Activated CD4-positive, alpha-beta T cell treated with anti-CD3 and anti-CD28 coated beads, Interleukin-2, amount 10 ng/mL, durations not matched to agents 7 days and 5 days (primary cell): ENCODE measurements around the gene FAM78B. TPM values are rescaled to one million over a fixed set of nuclear protein-coding genes. Genes with fewer than 3 reads are reported as not detected.
A peak's percentile ranks its signal among the peaks of the same experiment; 100 is the strongest.

Experiments used
- CTCF ChIA-PET: fragments of 350-600 bp; sonication (Branson Sonifier 250); formaldehyde crosslinking; loops from one replicate; lab custom pipeline; 2021; ENCODE audit warnings: antibody characterized with exemption; lab: Charles Lee
- POLR2A ChIA-PET: fragments of 350-600 bp; sonication (Branson Sonifier 250); formaldehyde crosslinking; loops from one replicate; lab custom pipeline; 2021; ENCODE audit warnings: antibody characterized with exemption; lab: Charles Lee
- DNase-seq: peaks from one replicate; pipeline ENCODE4 v3.0.0-alpha.2; 2020
- H3K27ac Mint-ChIP-seq: one replicate; pipeline ENCODE4 v1.8.0; 2021; ENCODE audit warnings: mild to moderate bottlenecking, moderate library complexity, mixed read lengths
- H3K27me3 Mint-ChIP-seq: one replicate; pipeline ENCODE4 v1.8.0; 2021; ENCODE audit warnings: mixed read lengths
- H3K36me3 Mint-ChIP-seq: one replicate; pipeline ENCODE4 v1.8.0; 2021; ENCODE audit warnings: low read depth, mixed read lengths
- H3K4me1 Mint-ChIP-seq: one replicate; pipeline ENCODE4 v1.8.0; 2021; ENCODE audit warnings: mixed read lengths
- H3K4me3 Mint-ChIP-seq: one replicate; pipeline ENCODE4 v1.8.0; 2021; ENCODE audit warnings: mild to moderate bottlenecking, moderate library complexity, mixed read lengths
- H3K9me3 Mint-ChIP-seq: one replicate; pipeline ENCODE4 v1.8.0; 2021; ENCODE audit warnings: mixed read lengths
- total RNA-seq, 2 experiments: library from RNA; stranded (reverse); gene quantifications; one replicate each; pipeline ENCODE4 v1.2.3, GENCODE V29; 2021

Gene FAM78B
- total RNA-seq, 2 experiments from 2014 or later: 0.17 to 0.35 TPM

DNA sequence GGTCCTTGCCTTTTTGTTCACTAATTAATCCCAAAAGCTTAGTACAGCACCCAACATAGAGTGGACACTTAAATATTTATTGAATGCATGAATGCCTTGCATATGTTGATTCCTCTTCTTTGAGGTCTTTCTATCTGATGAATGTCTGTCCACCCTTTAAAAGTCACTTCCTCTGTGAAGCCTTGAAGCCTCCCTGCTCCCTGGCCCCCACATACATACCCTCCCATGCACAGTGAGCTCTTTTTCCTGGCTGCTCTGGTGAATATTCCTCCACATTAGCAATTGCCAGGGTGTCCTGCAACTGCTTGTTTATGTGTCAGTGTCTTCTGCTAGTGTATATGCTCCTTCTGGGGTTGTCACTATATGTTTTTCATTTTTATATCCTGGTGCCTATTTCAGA lies 8.2 kb upstream of the FAM78B start:
- POLR2A ChIA-PET: no interaction called here

DNA sequence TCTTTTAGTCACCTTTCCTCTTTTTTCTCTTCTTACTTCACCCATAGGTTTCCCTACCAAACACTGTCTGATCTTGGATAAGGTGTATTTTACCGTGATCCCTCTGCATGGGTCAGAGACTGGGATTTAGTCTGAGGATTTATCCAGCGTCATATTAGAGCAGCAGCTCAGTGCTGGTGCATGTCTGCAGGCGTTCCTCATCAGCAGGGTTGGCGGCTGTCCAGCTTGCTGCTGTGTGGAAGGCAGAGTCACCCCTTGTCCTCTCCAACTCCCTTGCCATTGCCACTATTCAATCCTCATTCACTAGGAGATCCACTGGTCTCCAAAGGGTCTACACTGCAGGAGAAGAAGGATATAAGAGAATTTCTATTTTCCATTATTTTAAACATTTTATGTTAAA lies 7.3 kb upstream of the FAM78B start:
- Mint-ChIP-seq H3K36me3 (no peaks in the 10 kb centered on the region), H3K27ac (no peak overlapping the region), H3K4me3 (no peak overlapping the region), H3K27me3 (peaks cover 8% of the 10 kb centered on the region), H3K4me1 (no peaks in the 10 kb centered on the region), H3K9me3 (no peaks in the 10 kb centered on the region)
- ChIA-PET CTCF (no interaction called here), POLR2A (no interaction called here)
- DNase-seq: no peak

More for the DNA sequence above, 8.2 kb upstream of the FAM78B start:
- H3K4me1 Mint-ChIP-seq: no peaks in the 10 kb centered on the region
- no peak for DNase-seq
- no peak overlapping the region for H3K27ac Mint-ChIP-seq
- H3K36me3 Mint-ChIP-seq: no peaks in the 10 kb centered on the region
- no peak overlapping the region for H3K4me3 Mint-ChIP-seq
- CTCF ChIA-PET: no interaction called here
- peaks cover 6% of the 10 kb centered on the region for H3K27me3 Mint-ChIP-seq
- H3K9me3 Mint-ChIP-seq: no peaks in the 10 kb centered on the region

DNA sequence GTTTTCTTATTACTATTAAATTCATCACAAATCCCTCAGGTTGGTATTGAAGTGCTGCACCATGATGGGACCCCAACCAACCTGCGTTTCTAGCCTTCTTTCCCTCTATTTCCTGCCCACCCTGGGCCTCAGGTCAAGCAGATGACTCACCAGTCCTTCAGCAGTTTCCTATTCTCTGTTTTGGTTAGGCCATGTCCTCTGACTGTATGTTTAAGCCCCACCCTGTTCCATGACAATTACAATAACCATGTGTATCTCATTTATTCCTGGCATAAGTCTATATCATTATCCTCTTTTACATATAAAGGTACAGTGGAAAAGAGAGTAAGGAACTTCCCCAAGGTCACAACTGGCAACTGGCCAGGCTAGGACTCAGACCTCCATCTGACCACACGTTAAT lies 5.3 kb upstream of the FAM78B start:
- Mint-ChIP-seq H3K9me3 (no peaks in the 10 kb centered on the region), H3K4me1 (peaks cover 7% of the 10 kb centered on the region), H3K36me3 (no peaks in the 10 kb centered on the region), H3K27ac (no peak overlapping the region), H3K27me3 (peaks cover 23% of the 10 kb centered on the region), H3K4me3 (no peak overlapping the region)
- ChIA-PET CTCF (interaction anchor here (1.4 kb wide), 1 partner anchor 21 kb away, joined by 3 read pairs; no protein-coding TSS in a partner anchor), POLR2A (no interaction called here)
- DNase-seq: no peak

DNA sequence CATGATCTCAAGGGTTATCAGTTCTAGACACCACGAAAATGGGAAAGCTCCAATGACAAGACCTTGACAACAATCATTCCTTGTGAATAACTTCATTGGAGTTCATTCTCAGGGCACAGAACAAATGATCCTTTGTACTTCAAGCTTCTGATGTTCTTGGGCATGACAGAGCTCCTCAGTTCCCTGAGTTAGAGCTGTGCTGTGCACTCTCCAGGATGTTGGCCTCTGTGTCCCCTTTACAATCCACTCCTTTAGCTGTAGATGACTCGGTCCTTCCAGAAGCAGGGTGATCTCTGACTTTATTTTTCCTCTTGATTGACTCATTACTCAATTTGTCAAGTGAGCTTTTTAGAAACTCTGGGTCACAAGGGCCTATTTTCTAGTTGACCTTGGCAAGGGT lies 3.9 kb upstream of the FAM78B start:
- no peak for DNase-seq
- Mint-ChIP-seq H3K4me1 (peaks cover 9% of the 10 kb centered on the region), H3K36me3 (no peaks in the 10 kb centered on the region), H3K4me3 (no peak overlapping the region), H3K27ac (no peak overlapping the region), H3K27me3 (peaks cover 25% of the 10 kb centered on the region), H3K9me3 (no peaks in the 10 kb centered on the region)
- ChIA-PET POLR2A (no interaction called here), CTCF (interaction anchor here (1.4 kb wide), 1 partner anchor 22 kb away, joined by 3 read pairs; no protein-coding TSS in a partner anchor)

DNA sequence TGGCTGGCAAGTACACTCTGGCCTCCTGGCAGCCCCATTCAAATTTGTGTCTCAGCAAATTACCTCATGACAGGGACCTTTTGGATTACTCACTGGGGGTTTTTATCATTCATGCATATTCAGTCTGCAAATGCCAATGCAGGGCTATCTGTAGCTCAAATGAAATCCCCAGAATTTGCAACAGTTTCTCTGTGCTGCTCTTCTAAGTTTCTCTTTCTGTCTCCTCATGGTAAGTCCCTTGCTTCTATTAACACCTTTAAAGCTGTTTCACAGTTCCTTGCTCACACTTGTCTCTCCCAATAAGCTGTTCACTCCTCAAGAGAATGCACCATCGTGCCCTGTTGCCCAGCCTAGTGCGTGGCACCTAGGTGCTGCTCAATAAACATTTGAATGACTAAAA lies 3.3 kb upstream of the FAM78B start:
- H3K27ac Mint-ChIP-seq: no peak overlapping the region
- CTCF ChIA-PET: no interaction called here
- DNase-seq: no peak
- H3K27me3 Mint-ChIP-seq: peaks cover 32% of the 10 kb centered on the region
- peaks cover 14% of the 10 kb centered on the region for H3K4me1 Mint-ChIP-seq
- no peaks in the 10 kb centered on the region for H3K36me3 Mint-ChIP-seq
- no peaks in the 10 kb centered on the region for H3K9me3 Mint-ChIP-seq
- no peak overlapping the region for H3K4me3 Mint-ChIP-seq
- POLR2A ChIA-PET: no interaction called here

DNA sequence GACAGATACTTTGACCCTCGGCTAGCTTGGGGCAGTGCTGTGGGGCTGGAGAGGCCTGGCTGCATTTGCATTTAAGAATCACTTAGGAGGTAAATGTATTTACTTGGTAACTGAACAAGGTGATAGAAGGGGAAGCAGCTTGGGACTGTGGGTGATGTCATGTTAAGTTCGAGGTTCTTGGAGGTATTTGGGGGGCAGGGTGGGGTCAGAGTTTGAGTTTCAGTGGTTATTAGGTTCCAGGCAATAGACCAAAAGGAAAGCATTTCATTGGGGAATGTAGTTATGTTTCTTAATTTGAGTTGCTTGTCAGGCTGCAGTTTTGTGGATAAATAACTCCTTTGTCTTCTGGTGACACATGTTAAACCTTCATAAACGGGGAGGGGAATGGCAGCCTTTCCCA lies 2.4 kb upstream of the FAM78B start:
- Mint-ChIP-seq H3K4me1 (peaks cover 20% of the 10 kb centered on the region), H3K27ac (no peak overlapping the region), H3K27me3 (peaks cover 41% of the 10 kb centered on the region), H3K36me3 (no peaks in the 10 kb centered on the region), H3K4me3 (no peak overlapping the region), H3K9me3 (no peaks in the 10 kb centered on the region)
- ChIA-PET CTCF (no interaction called here), POLR2A (no interaction called here)
- no peak for DNase-seq

DNA sequence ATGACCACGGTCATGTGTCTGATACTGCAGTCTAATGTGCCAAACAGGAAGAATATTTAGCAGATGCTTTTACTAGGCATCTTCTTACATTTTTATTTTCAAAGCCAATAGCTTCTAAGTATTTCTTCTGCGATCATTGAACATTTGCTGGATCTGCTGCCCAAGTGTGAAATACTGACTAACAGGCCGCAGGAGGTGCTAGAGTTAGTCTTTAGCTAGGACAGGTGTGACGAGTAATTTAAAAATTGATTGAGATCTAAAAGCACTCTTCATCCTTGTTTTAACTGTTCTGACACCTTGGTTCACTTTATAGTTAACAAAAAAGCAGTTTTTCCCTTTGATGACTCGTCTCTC lies 748 bp upstream of the FAM78B start:
- no peaks in the 10 kb centered on the region for H3K9me3 Mint-ChIP-seq
- CTCF ChIA-PET: interaction anchor here (1.2 kb wide), 1 partner anchor 10 kb away, joined by 3 read pairs; no protein-coding TSS in a partner anchor
- POLR2A ChIA-PET: no interaction called here
- DNase-seq: no peak
- H3K36me3 Mint-ChIP-seq: no peaks in the 10 kb centered on the region
- H3K27ac Mint-ChIP-seq: no peak overlapping the region
- peaks cover 54% of the 10 kb centered on the region for H3K27me3 Mint-ChIP-seq
- peaks cover 20% of the 10 kb centered on the region for H3K4me1 Mint-ChIP-seq
- H3K4me3 Mint-ChIP-seq: peak overlapping the region; percentile 68

DNA sequence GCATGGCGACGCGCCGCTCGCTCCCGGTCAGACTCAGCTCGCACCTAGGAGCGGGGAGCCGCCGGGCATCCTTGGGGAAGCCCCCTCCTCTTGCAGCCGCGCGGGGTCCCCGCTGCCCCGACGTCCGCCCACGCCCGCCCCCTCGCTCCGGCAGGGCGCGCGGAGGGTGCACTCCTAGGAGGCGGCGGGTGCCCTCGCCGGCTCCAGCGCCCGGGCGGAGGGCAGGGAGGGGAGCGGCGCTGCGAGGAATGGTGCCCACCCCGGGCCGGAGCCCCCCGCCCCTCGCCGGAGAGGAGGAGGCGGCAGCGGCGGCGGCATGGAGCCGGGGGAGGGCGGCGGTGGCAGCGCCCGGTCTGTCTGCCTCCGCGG lies 488 bp downstream of the FAM78B start:
- DNase-seq: no peak
- H3K27me3 Mint-ChIP-seq: peaks cover 64% of the 10 kb centered on the region
- ChIA-PET CTCF (interaction anchor here (1.2 kb wide), 1 partner anchor 9 kb away, joined by 3 read pairs; no protein-coding TSS in a partner anchor), POLR2A (no interaction called here)
- no peaks in the 10 kb centered on the region for H3K9me3 Mint-ChIP-seq
- H3K4me1 Mint-ChIP-seq: peaks cover 20% of the 10 kb centered on the region
- no peak overlapping the region for H3K4me3 Mint-ChIP-seq
- H3K36me3 Mint-ChIP-seq: no peaks in the 10 kb centered on the region
- no peak overlapping the region for H3K27ac Mint-ChIP-seq

DNA sequence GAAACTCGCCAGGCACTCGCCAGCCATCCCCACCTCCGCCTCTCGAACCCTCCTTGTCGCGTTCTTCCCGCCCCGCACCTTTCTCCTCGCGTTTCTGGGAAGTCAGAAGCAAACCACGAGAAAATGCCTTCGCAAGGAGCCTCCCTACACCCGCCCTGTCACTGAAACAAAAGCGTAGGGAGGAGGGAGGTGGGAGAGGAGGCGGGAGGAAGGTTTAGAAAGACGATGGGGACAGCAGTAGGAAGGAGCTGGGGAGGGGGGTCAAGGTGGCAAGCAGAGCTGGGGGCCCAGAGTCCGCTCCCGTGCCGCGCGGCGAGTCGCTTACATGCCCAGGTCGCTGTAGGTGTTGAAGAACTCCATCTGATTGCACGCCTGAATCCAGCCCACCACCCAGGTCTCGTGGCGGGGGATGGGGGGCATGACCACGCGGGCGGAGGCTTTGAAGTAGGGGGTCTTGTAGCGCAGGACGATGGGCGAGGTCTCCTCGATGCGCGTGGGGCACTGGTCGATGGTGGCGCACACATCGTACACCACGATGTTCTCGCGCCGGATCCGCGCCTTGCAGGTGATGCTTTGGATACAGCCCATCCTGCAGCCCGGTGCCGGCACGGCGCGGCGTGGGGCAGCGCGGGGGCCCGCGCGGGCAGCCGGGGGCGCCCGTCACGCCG lies 1.0 kb downstream of the FAM78B start:
- ChIA-PET CTCF (no interaction called here), POLR2A (no interaction called here)
- peak overlapping the region; percentile 67 for H3K4me3 Mint-ChIP-seq
- peaks cover 20% of the 10 kb centered on the region for H3K4me1 Mint-ChIP-seq
- H3K27ac Mint-ChIP-seq: no peak overlapping the region
- H3K36me3 Mint-ChIP-seq: no peaks in the 10 kb centered on the region
- H3K27me3 Mint-ChIP-seq: peaks cover 64% of the 10 kb centered on the region
- H3K9me3 Mint-ChIP-seq: no peaks in the 10 kb centered on the region
- no peak for DNase-seq

DNA sequence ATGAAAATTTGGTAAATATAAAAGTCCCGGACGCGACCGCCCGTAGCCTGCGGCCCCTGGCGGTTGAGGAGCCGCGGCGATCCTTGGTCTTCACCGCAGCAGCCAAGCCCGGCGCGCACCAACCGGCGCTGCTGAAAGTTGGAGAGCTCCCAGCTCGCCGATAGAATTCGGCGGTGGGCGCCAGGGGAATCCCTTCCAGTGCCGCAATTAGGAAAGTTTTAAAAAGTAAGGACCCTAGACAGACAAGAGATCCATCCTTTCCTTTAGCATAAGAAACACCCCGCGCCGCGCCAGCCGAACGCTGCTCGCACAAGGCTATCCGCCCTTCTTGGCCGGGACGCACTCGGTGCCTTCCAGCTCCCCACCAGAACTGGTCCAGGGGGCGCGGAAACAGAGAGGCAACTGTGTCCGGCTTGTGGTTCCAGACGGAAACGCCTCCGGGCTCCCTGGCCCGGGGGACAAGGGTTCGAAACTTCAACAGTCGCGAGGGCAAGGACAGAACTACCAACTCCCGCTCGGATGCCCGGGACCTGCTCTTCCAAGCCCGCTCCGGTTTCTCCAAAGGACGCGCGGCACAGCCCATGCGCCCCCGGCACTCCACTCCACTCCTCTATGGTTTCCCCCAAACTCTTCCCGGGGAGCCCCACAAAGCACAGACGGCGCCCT lies 1.7 kb downstream of the FAM78B start:
- CTCF ChIA-PET: no interaction called here
- H3K4me3 Mint-ChIP-seq: peak overlapping the region; percentile 67
- H3K4me1 Mint-ChIP-seq: peaks cover 20% of the 10 kb centered on the region
- POLR2A ChIA-PET: no interaction called here
- H3K36me3 Mint-ChIP-seq: no peaks in the 10 kb centered on the region
- peaks cover 61% of the 10 kb centered on the region for H3K27me3 Mint-ChIP-seq
- no peak for DNase-seq
- H3K9me3 Mint-ChIP-seq: no peaks in the 10 kb centered on the region
- H3K27ac Mint-ChIP-seq: no peak overlapping the region

DNA sequence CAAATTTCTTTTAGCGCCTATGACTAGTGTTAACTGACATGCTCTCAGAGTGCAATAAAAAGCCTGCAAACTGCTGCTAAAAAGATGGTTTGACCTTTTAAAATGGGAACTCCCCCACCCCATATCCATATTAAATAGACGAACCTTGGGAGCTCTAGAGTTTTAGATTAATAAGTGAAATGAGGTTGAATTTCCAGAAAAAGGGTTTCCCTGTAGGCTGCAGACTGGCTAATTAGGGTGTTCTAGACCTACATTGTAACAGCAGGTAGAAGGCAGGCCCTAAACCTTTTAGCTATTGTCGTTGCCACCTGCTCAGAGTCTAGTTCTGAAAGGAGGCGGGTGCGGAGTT lies 2.2 kb downstream of the FAM78B start:
- no peaks in the 10 kb centered on the region for H3K9me3 Mint-ChIP-seq
- peaks cover 20% of the 10 kb centered on the region for H3K4me1 Mint-ChIP-seq
- no peak overlapping the region for H3K27ac Mint-ChIP-seq
- peak overlapping the region; percentile 67 for H3K4me3 Mint-ChIP-seq
- H3K36me3 Mint-ChIP-seq: no peaks in the 10 kb centered on the region
- peaks cover 61% of the 10 kb centered on the region for H3K27me3 Mint-ChIP-seq
- DNase-seq: no peak
- POLR2A ChIA-PET: no interaction called here
- CTCF ChIA-PET: no interaction called here

DNA sequence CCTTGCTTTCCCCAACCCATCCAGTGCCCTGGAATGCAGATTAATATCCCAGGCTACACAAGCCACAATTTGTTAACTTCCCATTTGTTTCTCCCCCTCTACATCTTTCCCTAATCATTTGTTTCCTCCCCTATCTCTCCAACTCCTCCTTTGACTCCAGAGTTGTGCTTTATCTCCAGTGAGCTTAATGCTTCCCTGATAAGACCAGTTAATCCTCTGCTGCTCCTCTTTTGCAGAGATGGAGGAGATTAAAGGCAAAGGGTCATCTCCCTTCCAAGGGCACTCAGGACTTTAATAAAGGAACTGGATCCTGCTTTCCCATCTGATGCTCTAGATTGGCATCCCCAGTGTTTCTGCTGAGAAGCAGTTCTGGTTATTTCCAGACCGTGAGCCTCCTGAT lies 7.1 kb downstream of the FAM78B start:
- Mint-ChIP-seq H3K9me3 (no peaks in the 10 kb centered on the region), H3K27me3 (peaks cover 30% of the 10 kb centered on the region), H3K36me3 (no peaks in the 10 kb centered on the region), H3K4me3 (no peak overlapping the region), H3K4me1 (peaks cover 2% of the 10 kb centered on the region), H3K27ac (no peak overlapping the region)
- no peak for DNase-seq
- ChIA-PET POLR2A (no interaction called here), CTCF (no interaction called here)

DNA sequence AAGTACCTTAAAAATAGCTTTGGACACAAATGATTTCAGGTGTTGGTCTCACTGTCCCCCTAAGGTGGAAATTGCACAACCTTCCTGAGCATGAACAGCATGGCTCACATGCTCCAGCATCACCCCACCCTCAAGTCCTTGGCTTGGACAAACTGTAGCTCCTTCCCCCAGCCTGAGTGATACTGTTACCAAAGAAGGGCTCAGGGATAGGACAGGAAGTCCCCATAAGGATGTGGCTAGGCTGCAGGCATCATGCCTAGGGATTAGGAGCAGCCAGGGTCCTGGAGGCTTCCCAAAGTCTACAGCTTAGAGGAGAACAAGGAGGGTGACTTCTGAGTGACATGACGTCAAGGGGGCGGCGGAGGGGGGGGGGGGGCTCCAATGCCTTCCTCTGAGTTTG lies 10.1 kb downstream of the FAM78B start:
- Mint-ChIP-seq H3K36me3 (no peaks in the 10 kb centered on the region), H3K27ac (no peak overlapping the region), H3K4me3 (no peak overlapping the region), H3K4me1 (no peaks in the 10 kb centered on the region), H3K9me3 (no peaks in the 10 kb centered on the region), H3K27me3 (peaks cover 6% of the 10 kb centered on the region)
- DNase-seq: no peak
- ChIA-PET CTCF (interaction anchor here (1.1 kb wide), 1 partner anchor 10 kb away, joined by 3 read pairs; the partner anchor contains the start of gene FAM78B), POLR2A (no interaction called here)
